DND-41 (cell line): ENCODE data around the gene MYO16.

Experiments
- ATAC-seq: fragments of 200-7000 bp; cut with Tn5 transposase; 3 replicates; pipeline ENCODE4 v1.9.1; 2021; ENCODE audit warnings: low read depth; ENCODE audit not compliant: insufficient read depth
- DNase-seq: peaks from one replicate; pipeline ENCODE4 v3.0.0-alpha.2; 2020
- H2AFZ ChIP-seq: 2 replicates; pipeline ENCODE4 v1.6.0; 2012; ENCODE audit warnings: low read depth, low read length
- H3K27ac ChIP-seq: 2 replicates; pipeline ENCODE4 v1.5.1; 2012; ENCODE audit warnings: low read length, inconsistent platforms
- H3K27me3 ChIP-seq: fragments of 200-600 bp; sonication (generic); 2 replicates; pipeline ENCODE4 v1.6.0; 2012; ENCODE audit warnings: low read length, mild to moderate bottlenecking, inconsistent platforms; ENCODE audit not compliant: insufficient read depth, poor library complexity
- H3K36me3 ChIP-seq: 2 replicates; pipeline ENCODE4 v1.5.1; 2012; ENCODE audit warnings: low read length, inconsistent platforms; ENCODE audit not compliant: insufficient read depth
- H3K4me1 ChIP-seq: 2 replicates; pipeline ENCODE4 v1.5.1; 2012; ENCODE audit warnings: mild to moderate bottlenecking, low read length; ENCODE audit not compliant: insufficient read depth
- H3K4me2 ChIP-seq: 2 replicates; pipeline ENCODE4 v1.6.0; 2012; ENCODE audit warnings: mild to moderate bottlenecking, moderate library complexity, low read length, inconsistent platforms; ENCODE audit not compliant: insufficient read depth
- H3K4me3 ChIP-seq, 2 experiments: fragments of 200-600 bp in 1 of 2; shearing (Covaris generic) in 1 of 2; 2 replicates each; pipeline ENCODE4 v1.5.1; 2012 to 2016; ENCODE audit warnings: inconsistent platforms in 2 of 2, low read length in 2 of 2, mild to moderate bottlenecking in 2 of 2, low read depth in 1 of 2, moderate library complexity in 1 of 2
- H3K79me2 ChIP-seq: 2 replicates; pipeline ENCODE4 v1.6.0; 2012; ENCODE audit warnings: low read length, inconsistent platforms; ENCODE audit not compliant: insufficient read depth
- H3K9ac ChIP-seq: 2 replicates; pipeline ENCODE4 v1.6.0; 2012; ENCODE audit warnings: low read depth, mild to moderate bottlenecking, inconsistent platforms, low read length, moderate library complexity
- H3K9me3 ChIP-seq: 2 replicates; pipeline ENCODE4 v1.5.1; 2012; ENCODE audit warnings: low read length, moderate library complexity, mild to moderate bottlenecking, inconsistent platforms; ENCODE audit not compliant: insufficient read depth, severe bottlenecking
- H4K20me1 ChIP-seq: 2 replicates; pipeline ENCODE4 v1.6.0; 2012; ENCODE audit warnings: low read length; ENCODE audit not compliant: insufficient read depth
- EZH2 ChIP-seq: IDR thresholded peaks from 3 replicates; pipeline ENCODE4 v1.6.1; 2012; ENCODE audit warnings: borderline replicate concordance, low read depth, mild to moderate bottlenecking, moderate library complexity, low read length, inconsistent platforms; ENCODE audit not compliant: severe bottlenecking
- TF ChIP-seq, protein P1 (sequence below): IDR thresholded peaks from 2 replicates; pipeline ENCODE4 v1.5.1; 2012; ENCODE audit warnings: borderline replicate concordance, low read length, moderate library complexity, mild to moderate bottlenecking; ENCODE audit not compliant: poor library complexity, severe bottlenecking; ENCODE audit errors: extremely low read depth

The MYO16 gene

DNA sequence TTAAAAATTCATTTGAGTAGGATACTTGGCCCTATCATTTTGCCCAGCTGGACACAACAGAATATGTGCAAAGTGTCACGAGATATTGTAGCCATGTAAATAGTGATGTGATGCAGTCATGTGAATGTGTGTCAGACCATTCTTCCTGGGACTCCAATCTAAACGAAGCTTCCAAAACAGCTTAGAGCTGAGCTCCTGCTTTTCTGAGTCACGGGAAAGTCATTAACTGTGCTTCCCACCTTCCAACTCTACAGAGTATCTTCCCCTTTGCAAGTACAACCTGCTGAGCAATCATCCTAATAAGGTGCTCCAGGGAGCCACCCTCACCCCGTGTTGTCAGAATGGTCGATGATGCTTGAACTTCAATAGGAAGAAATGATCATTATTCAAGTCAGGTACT is 294.7 kb downstream of the MYO16 start:
- no peak overlapping the region for H3K4me3 ChIP-seq
- H3K27me3 ChIP-seq: peaks cover 5% of the 10 kb centered on the region
- no peaks in the 10 kb centered on the region for H3K4me1 ChIP-seq
- H3K79me2 ChIP-seq: no peaks in the 10 kb centered on the region
- no peak overlapping the region for H3K9ac ChIP-seq
- TF ChIP-seq EZH2: no peak
- TF ChIP-seq, protein P1, sequence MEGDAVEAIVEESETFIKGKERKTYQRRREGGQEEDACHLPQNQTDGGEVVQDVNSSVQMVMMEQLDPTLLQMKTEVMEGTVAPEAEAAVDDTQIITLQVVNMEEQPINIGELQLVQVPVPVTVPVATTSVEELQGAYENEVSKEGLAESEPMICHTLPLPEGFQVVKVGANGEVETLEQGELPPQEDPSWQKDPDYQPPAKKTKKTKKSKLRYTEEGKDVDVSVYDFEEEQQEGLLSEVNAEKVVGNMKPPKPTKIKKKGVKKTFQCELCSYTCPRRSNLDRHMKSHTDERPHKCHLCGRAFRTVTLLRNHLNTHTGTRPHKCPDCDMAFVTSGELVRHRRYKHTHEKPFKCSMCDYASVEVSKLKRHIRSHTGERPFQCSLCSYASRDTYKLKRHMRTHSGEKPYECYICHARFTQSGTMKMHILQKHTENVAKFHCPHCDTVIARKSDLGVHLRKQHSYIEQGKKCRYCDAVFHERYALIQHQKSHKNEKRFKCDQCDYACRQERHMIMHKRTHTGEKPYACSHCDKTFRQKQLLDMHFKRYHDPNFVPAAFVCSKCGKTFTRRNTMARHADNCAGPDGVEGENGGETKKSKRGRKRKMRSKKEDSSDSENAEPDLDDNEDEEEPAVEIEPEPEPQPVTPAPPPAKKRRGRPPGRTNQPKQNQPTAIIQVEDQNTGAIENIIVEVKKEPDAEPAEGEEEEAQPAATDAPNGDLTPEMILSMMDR: no peak
- no peaks in the 10 kb centered on the region for H3K9me3 ChIP-seq
- no peaks in the 10 kb centered on the region; the same call in 1 of the 2 replicates for H4K20me1 ChIP-seq
- DNase-seq (no peak), ATAC-seq (no peak)
- no peak overlapping the region for H3K27ac ChIP-seq
- no peak overlapping the region for H3K4me2 ChIP-seq
- no peak overlapping the region for H2AFZ ChIP-seq
- H3K36me3 ChIP-seq: no peaks in the 10 kb centered on the region

DNA sequence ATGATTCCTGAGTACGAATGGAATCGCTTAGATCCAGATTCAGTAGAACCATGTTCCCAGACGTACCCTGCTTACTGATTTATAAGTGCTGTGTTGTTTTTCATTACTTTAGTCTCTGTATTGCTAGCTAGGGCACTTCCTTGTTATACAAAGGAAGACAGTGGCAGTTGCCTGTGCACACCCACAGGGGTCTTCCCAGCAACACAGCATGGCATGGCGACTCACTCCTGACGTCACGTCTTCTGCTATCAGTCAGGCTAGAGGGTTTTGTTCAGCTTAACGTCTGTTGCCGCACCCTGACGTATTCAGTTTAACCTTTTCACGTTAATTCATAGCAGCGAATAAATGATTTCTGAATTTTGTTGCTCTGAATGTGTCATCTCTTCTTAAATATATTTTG is 295.1 kb downstream of the MYO16 start:
- Histone ChIP-seq H3K36me3 (no peaks in the 10 kb centered on the region), H2AFZ (no peak overlapping the region), H4K20me1 (no peaks in the 10 kb centered on the region; the same call in 1 of the 2 replicates), H3K4me1 (no peaks in the 10 kb centered on the region), H3K4me2 (no peak overlapping the region), H3K9me3 (no peaks in the 10 kb centered on the region), H3K27ac (no peak overlapping the region), H3K4me3 (no peak overlapping the region), H3K27me3 (peaks cover 5% of the 10 kb centered on the region), H3K79me2 (no peaks in the 10 kb centered on the region), H3K9ac (no peak overlapping the region)
- DNase-seq (no peak), ATAC-seq (no peak)
- TF ChIP-seq EZH2: no peak
- TF ChIP-seq, protein P1: no peak

DNA sequence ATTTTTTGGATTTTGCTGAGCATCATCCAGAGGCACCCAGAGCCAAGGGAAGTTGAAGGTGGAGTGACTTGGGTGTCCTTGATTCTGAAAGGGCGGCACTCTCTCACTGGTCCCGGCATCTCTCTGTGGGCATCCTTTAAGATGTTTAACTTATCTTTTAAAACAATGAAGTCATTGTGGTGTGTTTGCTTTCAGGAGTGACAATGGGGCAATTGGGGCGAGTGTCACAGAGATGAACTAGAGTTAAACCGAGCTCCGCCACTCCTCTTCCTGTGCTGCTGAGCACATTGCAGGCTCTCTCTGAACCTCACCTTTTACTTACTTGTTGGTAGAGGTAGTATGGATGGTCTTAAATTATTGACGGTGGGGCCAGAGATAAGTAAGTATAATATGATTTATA is 295.7 kb downstream of the MYO16 start:
- Histone ChIP-seq H3K9ac (no peak overlapping the region), H3K4me2 (no peak overlapping the region), H2AFZ (no peak overlapping the region), H3K4me1 (no peaks in the 10 kb centered on the region), H3K4me3 (no peak overlapping the region), H3K79me2 (no peaks in the 10 kb centered on the region), H3K27ac (no peak overlapping the region), H3K9me3 (no peaks in the 10 kb centered on the region), H4K20me1 (no peaks in the 10 kb centered on the region; the same call in 1 of the 2 replicates), H3K36me3 (no peaks in the 10 kb centered on the region), H3K27me3 (peaks cover 5% of the 10 kb centered on the region)
- no peak for DNase-seq
- ATAC-seq: no peak
- no peak for TF ChIP-seq EZH2
- TF ChIP-seq, protein P1: no peak

DNA sequence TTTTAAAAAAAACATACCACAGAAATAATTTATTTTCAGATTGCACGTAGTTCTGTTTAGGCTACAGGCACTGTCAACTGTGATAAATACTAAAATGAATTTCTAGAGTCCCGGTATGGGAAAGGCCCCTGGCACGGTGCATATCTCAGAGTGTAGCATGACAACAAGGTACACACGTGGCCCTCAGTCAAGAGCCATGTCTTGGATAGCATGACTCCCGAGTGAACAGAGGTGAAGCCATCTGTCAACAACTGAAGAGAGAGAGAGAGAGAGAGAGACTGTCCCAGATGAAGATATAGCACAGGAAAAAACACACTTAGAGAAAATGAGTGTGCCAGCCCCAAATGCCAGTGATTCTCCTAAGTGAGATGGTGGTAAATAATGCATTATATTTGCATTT is 297.5 kb downstream of the MYO16 start:
- DNase-seq (no peak), ATAC-seq (no peak)
- Histone ChIP-seq H2AFZ (no peak overlapping the region), H3K79me2 (no peaks in the 10 kb centered on the region), H3K36me3 (no peaks in the 10 kb centered on the region), H3K4me3 (no peak overlapping the region), H3K27ac (no peak overlapping the region), H3K4me2 (no peak overlapping the region), H3K9ac (no peak overlapping the region), H3K9me3 (no peaks in the 10 kb centered on the region), H3K27me3 (peaks cover 5% of the 10 kb centered on the region), H4K20me1 (no peaks in the 10 kb centered on the region; the same call in 1 of the 2 replicates), H3K4me1 (no peaks in the 10 kb centered on the region)
- TF ChIP-seq, protein P1: no peak
